AG04450 (cell line): ENCODE data around the gene WDCP. TPM values are rescaled to one million over a fixed set of nuclear protein-coding genes. Genes with fewer than 3 reads are reported as not detected.

Experiments used
- CTCF ChIA-PET: fragments of 300-600, 350-600 bp; formaldehyde crosslinking; extraction: SDS; loops from one replicate; lab custom pipeline; 2022; ENCODE audit warnings: antibody characterized with exemption, inconsistent platforms; lab: Charles Lee
- POLR2A ChIA-PET: fragments of 350-600 bp; formaldehyde crosslinking; extraction: SDS; loops from one replicate; lab custom pipeline; 2021; ENCODE audit warnings: antibody characterized with exemption, inconsistent platforms; lab: Yijun Ruan, JAX
- DNase-seq: peaks from one replicate; pipeline ENCODE4 v3.0.0-alpha.2; 2011; ENCODE audit warnings: low read depth, low spot score
- H3K27ac ChIP-seq: one replicate; pipeline ENCODE4 v1.5.1; 2012; ENCODE audit warnings: low read depth, low read length, control low read depth
- H3K27me3 ChIP-seq: one replicate; pipeline ENCODE4 v1.6.0; 2012; ENCODE audit warnings: low read length; ENCODE audit not compliant: control insufficient read depth, insufficient read depth
- H3K4me3 ChIP-seq: 2 replicates; pipeline ENCODE4 v1.5.1; 2011; ENCODE audit warnings: mild to moderate bottlenecking, low read depth, low read length, control low read depth
- H3K9me3 ChIP-seq: 2 replicates; pipeline ENCODE4 v1.5.1; 2012; ENCODE audit warnings: low read length; ENCODE audit not compliant: control insufficient read depth, insufficient read depth
- polyA plus RNA-seq: library from polyadenylated mRNA; depleted of rRNA; stranded (reverse); fragments of >200 nt; gene quantifications from 2 replicates; pipeline ENCODE4 v1.2.3, GENCODE V29; 2011
- TF ChIP-seq, protein P1 (sequence below): IDR thresholded peaks from 2 replicates; pipeline ENCODE4 v1.5.1; 2011; ENCODE audit warnings: low read depth, low read length, control low read depth, inconsistent platforms

WDCP gene
- polyA plus RNA-seq, 1 experiment: 16.1 TPM

DNA sequence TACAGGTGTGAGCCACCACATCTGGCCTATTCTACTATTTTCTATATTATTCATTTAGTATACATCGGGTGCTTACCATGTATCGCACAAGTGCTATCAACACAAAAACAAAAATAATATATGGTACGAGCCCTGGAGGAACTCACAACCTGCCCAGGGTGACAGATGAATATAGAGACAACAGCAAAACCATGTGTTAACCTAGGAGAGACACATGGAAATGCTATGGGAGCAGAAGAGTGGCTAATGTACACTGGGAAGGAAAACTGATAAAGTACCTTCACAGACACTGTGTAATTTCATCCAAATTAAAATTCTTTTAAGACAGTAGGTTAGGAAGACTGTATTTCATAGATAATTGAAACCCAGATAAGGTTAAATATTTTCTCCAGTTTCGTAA, 25.1 kb upstream of the WDCP start:
- CTCF ChIA-PET: interaction anchor here (1.3 to 3.4 kb wide), 2 partner anchors 12 to 146 kb away, joined by 5 to 18 read pairs; partner anchors contain the start of genes ATAD2B and TP53I3
- H3K27me3 ChIP-seq: no peaks in the 10 kb centered on the region
- POLR2A ChIA-PET: no interaction called here
- H3K4me3 ChIP-seq: no peak overlapping the region
- TF ChIP-seq, protein P1, sequence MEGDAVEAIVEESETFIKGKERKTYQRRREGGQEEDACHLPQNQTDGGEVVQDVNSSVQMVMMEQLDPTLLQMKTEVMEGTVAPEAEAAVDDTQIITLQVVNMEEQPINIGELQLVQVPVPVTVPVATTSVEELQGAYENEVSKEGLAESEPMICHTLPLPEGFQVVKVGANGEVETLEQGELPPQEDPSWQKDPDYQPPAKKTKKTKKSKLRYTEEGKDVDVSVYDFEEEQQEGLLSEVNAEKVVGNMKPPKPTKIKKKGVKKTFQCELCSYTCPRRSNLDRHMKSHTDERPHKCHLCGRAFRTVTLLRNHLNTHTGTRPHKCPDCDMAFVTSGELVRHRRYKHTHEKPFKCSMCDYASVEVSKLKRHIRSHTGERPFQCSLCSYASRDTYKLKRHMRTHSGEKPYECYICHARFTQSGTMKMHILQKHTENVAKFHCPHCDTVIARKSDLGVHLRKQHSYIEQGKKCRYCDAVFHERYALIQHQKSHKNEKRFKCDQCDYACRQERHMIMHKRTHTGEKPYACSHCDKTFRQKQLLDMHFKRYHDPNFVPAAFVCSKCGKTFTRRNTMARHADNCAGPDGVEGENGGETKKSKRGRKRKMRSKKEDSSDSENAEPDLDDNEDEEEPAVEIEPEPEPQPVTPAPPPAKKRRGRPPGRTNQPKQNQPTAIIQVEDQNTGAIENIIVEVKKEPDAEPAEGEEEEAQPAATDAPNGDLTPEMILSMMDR: no peak
- no peaks in the 10 kb centered on the region; the same call in 1 of the 2 replicates for H3K9me3 ChIP-seq
- DNase-seq: no peak
- no peak overlapping the region for H3K27ac ChIP-seq

DNA sequence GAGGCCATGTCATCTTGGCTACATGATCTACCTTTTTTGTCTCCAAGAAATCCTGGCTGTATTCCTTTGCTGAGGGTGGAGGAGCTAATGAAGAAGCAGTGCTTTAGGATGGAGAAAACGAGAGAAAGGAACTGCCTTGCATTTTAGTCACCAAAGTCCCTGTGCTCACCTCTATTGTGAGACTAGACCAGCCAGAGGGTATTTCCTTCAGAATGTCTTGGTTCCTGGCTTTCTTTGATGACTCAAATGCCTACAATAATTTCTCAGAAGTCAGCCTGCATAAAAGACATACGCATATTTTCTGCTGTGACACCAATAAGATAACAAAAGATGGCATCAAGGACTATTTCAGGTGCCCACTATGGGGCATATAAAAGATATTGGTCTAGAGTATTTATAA, 18.1 kb upstream of the WDCP start:
- no peak overlapping the region for H3K4me3 ChIP-seq
- H3K9me3 ChIP-seq: no peaks in the 10 kb centered on the region
- no peak for DNase-seq
- ChIA-PET POLR2A (interaction anchor here (1.3 kb wide), 1 partner anchor 18 kb away, joined by 4 read pairs; the partner anchor contains the start of gene WDCP), CTCF (interaction anchor here (0.7 kb wide), 1 partner anchor 19 kb away, joined by 3 read pairs; the partner anchor contains the start of gene TP53I3)
- TF ChIP-seq, protein P1: no peak
- no peaks in the 10 kb centered on the region for H3K27me3 ChIP-seq
- no peak overlapping the region for H3K27ac ChIP-seq

DNA sequence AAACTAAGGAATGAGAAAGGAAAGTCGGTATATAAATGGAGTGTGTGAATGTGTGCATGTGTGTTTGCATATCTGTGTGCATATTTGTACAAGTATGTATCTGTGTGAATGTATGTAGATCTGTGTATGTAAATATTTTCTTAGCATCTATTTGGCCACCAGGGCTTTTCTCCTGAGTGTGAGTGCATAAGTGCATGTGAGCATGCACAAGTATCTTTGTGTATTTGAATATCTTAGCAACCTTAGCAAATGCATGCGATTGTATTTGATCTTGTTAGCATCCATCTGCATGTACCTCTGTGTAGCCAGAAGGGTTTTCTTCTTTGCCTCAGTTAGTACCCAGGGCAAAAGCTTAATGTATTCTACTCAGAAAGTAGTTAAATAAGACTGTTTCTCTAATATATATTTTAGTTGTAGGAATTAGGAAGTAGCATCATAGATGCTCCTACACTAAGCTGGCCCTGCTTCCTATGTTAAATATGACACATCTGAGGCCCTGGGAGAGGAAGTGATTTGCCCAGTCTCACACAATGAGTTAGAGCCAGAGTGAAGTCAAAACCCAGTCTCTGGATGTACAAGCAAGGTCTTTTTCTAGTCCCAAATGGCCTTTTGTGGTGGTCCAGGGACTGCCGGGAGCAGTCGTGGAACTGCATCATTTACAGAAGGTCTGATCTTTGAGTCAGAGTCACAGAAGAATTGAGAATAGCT, 11.5 kb upstream of the WDCP start:
- Histone ChIP-seq H3K9me3 (no peaks in the 10 kb centered on the region), H3K27me3 (no peaks in the 10 kb centered on the region), H3K4me3 (no peak overlapping the region), H3K27ac (no peak overlapping the region)
- CTCF ChIA-PET: no interaction called here
- POLR2A ChIA-PET: no interaction called here
- no peak for DNase-seq
- TF ChIP-seq, protein P1: no peak

DNA sequence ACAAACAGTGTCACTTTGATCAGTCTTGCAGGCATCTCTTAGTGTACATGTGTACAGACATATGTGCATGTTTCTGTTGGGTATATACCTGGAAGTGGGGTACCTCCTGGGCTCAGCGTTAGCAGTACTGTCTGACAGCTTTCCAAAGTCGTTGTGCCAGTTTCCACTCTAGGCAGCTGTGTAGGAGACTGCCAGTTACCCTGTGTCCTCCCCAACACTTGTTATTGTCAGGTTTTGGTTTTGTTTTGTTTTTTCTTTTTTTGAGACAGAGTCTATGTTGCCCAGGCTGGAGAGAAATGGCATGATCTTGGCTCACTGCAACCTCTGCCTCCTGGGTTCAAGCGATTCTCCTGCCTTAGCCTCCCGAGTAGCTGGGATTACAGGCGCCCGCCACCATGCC, 8.6 kb upstream of the WDCP start:
- Histone ChIP-seq H3K9me3 (no peaks in the 10 kb centered on the region), H3K27ac (no peak overlapping the region), H3K27me3 (no peaks in the 10 kb centered on the region), H3K4me3 (no peak overlapping the region)
- DNase-seq: no peak
- POLR2A ChIA-PET: interaction anchor here (1.2 kb wide), 1 partner anchor 8 kb away, joined by 3 read pairs; the partner anchor contains the start of gene WDCP
- TF ChIP-seq, protein P1: no peak
- CTCF ChIA-PET: no interaction called here

DNA sequence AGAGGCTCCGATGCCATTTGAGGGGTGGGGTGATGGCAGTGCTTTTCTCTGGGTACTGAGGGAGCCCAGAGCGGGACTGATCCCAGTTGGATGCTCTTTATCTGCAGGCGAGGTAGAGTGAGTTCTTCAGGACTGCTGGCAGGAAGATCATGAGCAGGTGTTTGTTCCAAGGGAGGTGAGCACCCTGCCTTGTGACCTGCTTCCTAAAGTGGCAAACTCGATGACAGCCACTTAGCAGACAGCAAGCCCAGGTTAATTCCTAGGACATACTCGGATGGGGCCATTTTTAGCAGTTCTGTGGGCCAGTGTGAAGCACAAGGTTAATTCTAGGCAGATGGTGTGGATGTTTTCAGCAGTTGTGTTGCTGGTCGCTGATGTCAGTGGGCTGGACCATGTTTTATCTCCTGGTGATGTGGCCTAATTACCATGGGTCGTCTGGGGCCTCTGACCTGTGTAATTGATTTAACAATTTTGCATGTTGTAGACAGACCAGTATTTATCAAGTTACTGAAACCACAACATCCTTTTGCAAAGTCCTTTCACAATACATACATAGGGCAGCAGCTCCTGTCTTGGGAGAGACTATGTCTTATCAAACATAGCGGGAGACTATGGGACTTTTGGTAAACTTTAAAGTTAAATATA, 7.3 kb upstream of the WDCP start:
- H3K27ac ChIP-seq: no peak overlapping the region
- no peak overlapping the region for H3K4me3 ChIP-seq
- ChIA-PET POLR2A (no interaction called here), CTCF (interaction anchor here (0.7 kb wide), 1 partner anchor 413 kb away, joined by 3 read pairs; no protein-coding TSS in a partner anchor)
- no peaks in the 10 kb centered on the region; the same call in 1 of the 2 replicates for H3K9me3 ChIP-seq
- no peak for DNase-seq
- no peaks in the 10 kb centered on the region for H3K27me3 ChIP-seq
- TF ChIP-seq, protein P1: no peak
